Smooth muscle cell of the pulmonary artery (primary cell): ENCODE measurements around the gene ID1. TPM values are rescaled to one million over a fixed set of nuclear protein-coding genes. Genes with fewer than 3 reads are reported as not detected.

ENCODE experiments used
- total RNA-seq: library from RNA; depleted of rRNA; stranded (reverse); fragments of >200 nt; gene quantifications from 2 replicates; pipeline ENCODE4 v1.2.3, GENCODE V29; 2014

Gene ID1, protein sequence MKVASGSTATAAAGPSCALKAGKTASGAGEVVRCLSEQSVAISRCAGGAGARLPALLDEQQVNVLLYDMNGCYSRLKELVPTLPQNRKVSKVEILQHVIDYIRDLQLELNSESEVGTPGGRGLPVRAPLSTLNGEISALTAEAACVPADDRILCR
- 54.3 and 178 TPM in 2 replicates for total RNA-seq

DNA sequence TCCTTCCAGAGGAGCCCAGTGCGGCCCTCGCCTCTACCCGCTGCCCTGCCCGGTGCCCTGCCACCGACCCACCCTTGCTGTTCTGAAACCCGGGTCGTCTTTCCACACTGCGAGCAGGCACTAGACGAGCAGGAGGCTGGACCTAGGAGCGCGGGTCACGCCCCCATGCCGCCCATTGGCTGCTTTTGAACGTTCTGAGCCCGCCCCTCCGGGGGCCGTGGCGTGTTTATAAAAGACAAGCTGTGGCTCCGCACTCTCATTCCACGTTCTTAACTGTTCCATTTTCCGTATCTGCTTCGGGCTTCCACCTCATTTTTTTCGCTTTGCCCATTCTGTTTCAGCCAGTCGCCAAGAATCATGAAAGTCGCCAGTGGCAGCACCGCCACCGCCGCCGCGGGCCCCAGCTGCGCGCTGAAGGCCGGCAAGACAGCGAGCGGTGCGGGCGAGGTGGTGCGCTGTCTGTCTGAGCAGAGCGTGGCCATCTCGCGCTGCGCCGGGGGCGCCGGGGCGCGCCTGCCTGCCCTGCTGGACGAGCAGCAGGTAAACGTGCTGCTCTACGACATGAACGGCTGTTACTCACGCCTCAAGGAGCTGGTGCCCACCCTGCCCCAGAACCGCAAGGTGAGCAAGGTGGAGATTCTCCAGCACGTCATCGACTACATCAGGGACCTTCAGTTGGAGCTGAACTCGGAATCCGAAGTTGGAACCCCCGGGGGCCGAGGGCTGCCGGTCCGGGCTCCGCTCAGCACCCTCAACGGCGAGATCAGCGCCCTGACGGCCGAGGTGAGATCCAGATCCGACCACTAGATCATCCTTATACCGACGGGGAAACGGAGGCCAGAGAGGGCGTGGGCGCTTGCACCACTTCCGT lies at the start of gene ID1:
Gene ID1 (plus strand): TSS at position 259 of the 871 bp plus-strand sequence. CDS start 99 bp downstream, at position 358.

DNA sequence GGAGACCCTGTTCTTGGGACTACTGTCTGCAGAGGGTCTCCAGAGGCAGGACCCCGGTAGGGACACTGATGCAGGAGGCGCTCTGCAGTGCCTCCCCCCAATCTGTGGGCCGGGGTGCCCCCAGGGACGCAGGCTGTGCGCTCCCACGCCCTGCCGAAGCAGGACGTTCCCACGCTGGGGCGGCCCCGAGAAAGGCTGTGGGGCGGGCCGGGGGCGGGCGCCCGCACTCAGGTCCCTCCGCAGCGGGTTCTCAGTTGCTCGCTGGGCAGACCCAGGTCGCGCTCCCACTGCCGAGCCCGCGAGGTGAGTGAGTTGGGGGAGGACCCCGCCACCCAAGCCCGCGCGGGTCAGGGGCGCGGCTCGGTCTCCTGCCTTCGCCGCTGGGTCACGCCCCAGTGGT lies 32.6 kb downstream of the ID1 start, which contains the start of gene COX4I2:
Gene COX4I2 (plus strand): TSS at position 253 of the 400 bp plus-strand sequence. CDS start 1,106 bp downstream, outside the sequence.

Other genes with a start within 250 kb of the ID1 start
- not detected in 2 replicates for gene DEFB118, start 236.7 kb upstream of the ID1 start, total RNA-seq
- not detected in 2 replicates for gene DEFB119, start 214.7 kb upstream of the ID1 start, total RNA-seq
- gene DEFB121, start 199.1 kb upstream of the ID1 start, total RNA-seq: not detected in 2 replicates
- not detected in 2 replicates for gene DEFB123, start 164.7 kb upstream of the ID1 start, total RNA-seq
- gene DEFB124, start 130.2 kb upstream of the ID1 start, total RNA-seq: not detected in 2 replicates
- 0.07 and 4.0 TPM in 2 replicates for gene REM1, start 130.0 kb upstream of the ID1 start, total RNA-seq
- gene HM13, start 90.8 kb upstream of the ID1 start, total RNA-seq: 101 and 113 TPM in 2 replicates
- 0.13 TPM in 1 of 2 replicates, not detected in the other for gene COX4I2, start 32.6 kb downstream of the ID1 start, total RNA-seq
- 94.6 and 101 TPM in 2 replicates for gene BCL2L1, start 117.6 kb downstream of the ID1 start, total RNA-seq
- gene TPX2, start 134.0 kb downstream of the ID1 start, total RNA-seq: 10.6 and 22.9 TPM in 2 replicates
- gene MYLK2, start 214.1 kb downstream of the ID1 start, total RNA-seq: 0.07 and 0.10 TPM in 2 replicates
- gene FOXS1, start 240.3 kb downstream of the ID1 start, total RNA-seq: 20.6 and 23.1 TPM in 2 replicates